GM21526 (cell line): Measurements from ENCODE around the gene RRM2.
"Not testable (repeated sequence)": the region's sequence is repeated elsewhere in the genome, so short reads cannot be mapped to it uniquely, and the experiment has no call there.

ENCODE experiments used
- ATAC-seq: cut with Tn5 transposase; IDR thresholded peaks from one replicate; pipeline ENCODE4 v1.9.1; 2021; ENCODE audit warnings: moderate library complexity; ENCODE audit not compliant: unreplicated experiment, low FRiP score

Gene RRM2

GRCh38 chr2:10128420-10128819 is 5.9 kb downstream of the RRM2 start:
- ATAC-seq: no peak

DNA sequence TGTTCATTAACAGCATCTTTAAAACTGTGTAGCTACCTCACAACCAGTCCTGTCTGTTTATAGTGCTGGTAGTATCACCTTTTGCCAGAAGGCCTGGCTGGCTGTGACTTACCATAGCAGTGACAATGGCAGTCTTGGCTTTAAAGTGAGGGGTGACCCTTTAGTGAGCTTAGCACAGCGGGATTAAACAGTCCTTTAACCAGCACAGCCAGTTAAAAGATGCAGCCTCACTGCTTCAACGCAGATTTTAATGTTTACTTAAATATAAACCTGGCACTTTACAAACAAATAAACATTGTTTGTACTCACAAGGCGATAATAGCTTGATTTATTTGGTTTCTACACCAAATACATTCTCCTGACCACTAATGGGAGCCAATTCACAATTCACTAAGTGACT is 7.0 kb downstream of the RRM2 start:
- no peak for ATAC-seq

GRCh38 chr2:10132043-10132575 is 9.6 kb downstream of the RRM2 start:
- ATAC-seq: no peak

- no peak for ATAC-seq
Observed at GRCh38 chr2:10132596-10132995, 10.1 kb downstream of the RRM2 start.

GRCh38 chr2:10132996-10133647 is 10.6 kb downstream of the RRM2 start:
- no peak for ATAC-seq

DNA sequence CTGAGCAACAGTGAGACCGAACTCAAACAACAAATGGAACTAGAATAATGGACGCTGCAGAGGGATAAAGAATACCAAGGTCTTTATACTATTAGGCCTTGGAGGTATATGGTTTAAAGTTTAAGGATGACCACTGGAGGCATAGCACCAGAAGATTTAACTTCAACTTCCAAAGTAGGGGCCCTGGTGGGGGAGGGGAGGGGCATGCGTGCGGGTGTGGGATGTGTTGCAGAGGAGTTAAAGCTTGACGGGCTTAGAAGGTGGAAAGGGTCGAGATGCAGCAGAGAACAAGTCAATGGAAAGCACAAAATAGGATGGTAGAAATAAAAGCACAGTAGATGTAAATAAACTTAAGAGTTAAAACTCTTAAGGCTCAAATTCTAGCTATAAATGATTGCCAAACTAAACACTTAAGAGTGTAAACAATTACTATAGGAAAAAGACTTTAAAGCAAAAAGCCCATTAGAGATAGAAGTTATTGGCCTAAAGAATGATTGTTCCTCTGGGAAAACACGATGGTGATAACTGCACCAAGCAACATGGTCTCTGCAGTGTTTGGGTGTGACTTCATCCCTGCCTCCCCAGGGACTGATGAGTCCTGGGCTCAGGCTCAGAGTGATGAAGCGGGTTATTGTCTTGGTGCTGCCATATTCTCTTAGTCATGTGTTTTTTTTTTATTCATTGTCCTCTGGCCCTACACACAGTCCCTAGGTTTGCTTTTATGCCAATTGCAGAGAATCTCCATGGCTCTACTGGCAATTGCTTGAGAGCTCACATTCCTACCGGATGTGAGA is 13.0 kb downstream of the RRM2 start:
- no peak for ATAC-seq

DNA sequence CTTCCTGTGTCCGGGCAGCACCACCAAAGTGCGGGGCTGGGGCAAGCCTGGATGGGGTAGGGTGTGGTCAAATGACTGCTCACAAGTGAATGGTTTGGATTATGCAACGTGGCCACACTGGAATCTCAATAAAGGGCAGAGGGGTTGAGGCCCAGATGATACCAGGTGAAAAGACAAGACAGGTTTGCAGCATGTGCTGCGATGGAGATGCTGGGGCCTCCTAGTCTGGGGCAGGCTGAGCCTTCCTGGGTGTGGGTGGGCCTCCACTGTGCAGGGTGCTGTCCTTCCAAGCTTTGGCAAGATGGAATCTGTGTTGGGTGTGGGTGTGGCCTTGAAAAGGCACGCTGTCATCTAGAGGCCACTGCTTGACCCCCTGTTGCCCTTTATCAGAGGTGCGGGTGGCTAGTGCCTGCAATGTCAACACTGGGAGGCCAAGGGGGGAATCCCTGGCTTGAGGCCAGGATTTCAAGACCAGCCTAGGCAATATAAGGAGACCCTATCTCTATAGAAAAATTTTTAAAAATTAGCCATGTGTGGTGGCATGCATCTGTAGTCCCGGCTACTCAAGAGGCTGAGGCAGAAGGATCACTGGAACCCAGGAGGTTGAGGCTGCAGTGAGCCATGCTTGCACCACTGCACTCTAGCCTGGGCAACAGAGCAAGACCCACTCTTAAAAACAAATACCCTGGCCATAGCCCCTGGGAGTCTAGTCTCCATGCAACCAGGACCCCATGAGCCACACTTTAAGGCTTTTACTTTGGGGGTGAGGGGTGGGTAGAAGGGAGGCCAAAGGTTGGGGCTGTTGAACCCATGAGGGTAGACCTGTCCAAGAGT is 13.8 kb downstream of the RRM2 start:
- no peak for ATAC-seq

GRCh38 chr2:10137053-10137843 is 14.7 kb downstream of the RRM2 start:
- ATAC-seq: no peak

- no peak for ATAC-seq
Observed at GRCh38 chr2:10139536-10139935, 17.0 kb downstream of the RRM2 start.

GRCh38 chr2:10140841-10141610 is 18.5 kb downstream of the RRM2 start:
- ATAC-seq: no peak

DNA sequence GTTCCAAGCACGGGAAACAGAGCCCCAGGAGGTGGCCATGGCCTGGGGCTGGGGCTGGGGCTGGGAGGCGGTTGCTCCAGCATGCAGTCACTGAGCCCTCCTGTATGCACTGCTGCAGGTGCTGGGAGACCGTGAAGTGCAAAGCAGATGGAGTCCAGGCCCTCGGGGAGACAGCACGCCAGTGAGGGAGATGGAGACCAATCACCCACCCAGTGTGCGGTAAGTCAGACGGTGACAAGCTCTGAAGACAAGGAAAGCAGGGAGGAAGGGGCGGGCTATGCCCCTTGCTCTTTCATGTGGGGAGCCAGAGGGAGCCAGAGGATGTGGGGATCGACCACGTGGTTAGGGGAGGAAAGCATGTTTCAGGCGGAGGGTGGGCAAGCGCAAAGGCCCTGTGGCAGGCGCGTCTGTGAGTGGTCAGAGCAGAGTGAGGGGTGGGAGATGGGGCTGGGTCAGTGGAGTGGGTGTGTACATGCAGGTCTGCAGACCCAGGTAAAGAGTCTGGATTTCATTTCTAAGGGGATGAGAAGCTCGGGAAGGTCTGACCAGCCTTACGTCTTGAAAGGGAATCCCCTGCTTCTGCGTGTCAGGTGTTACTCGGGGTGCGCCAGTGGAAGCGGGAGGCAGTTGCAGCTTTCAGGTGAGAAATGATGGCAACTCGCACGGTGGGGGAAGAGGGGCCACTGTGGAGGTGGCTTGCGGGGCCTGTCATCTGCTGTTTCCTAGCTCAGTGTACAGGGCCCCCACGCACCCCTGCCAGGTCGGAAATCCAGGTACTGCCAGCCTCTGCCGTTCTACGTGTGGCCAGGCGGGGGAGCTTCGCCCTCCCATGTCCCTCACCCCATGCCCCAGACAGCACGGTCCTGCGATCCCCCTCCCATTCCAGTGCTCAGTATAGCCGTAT is 19.4 kb downstream of the RRM2 start:
- no peak for ATAC-seq

- ATAC-seq: no peak
Observed at GRCh38 chr2:10142640-10142965, 20.1 kb downstream of the RRM2 start.

DNA sequence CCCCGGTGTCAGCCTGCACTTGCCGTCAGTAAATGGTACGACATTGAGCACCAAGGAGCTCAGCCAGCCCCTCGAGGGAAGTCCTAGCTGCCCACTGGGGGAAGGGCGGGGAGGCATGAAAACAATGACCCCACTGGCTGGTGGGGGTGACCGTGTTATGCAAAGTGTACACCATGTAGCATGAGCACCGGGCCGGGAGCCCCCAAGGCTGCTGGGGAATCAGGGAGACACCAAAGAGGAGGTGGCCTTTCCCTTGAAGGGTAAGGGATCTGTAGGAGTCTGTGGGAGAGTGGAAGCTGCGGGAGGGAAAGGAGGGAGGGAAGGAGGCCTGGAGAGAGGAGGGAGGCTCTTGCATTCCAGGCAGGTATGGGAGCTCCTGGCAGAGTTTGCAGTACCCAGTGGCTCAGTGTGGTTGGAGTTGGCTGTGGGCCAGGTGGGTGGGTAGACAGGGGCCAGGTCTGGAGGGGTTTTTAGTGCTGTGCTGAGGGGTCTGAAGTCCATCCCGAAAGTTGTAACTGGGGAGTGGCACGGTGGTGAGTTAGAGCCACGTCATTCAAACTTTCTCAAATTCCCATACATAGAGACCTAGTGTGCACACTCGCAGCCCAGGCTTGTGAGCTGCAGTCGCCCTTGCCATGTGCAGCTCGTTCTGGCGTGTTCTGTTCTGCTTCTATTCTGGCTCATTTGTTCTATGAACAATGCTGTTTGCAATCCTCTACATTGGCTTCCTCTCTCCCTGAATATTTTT is 22.4 kb downstream of the RRM2 start:
- no peak for ATAC-seq

DNA sequence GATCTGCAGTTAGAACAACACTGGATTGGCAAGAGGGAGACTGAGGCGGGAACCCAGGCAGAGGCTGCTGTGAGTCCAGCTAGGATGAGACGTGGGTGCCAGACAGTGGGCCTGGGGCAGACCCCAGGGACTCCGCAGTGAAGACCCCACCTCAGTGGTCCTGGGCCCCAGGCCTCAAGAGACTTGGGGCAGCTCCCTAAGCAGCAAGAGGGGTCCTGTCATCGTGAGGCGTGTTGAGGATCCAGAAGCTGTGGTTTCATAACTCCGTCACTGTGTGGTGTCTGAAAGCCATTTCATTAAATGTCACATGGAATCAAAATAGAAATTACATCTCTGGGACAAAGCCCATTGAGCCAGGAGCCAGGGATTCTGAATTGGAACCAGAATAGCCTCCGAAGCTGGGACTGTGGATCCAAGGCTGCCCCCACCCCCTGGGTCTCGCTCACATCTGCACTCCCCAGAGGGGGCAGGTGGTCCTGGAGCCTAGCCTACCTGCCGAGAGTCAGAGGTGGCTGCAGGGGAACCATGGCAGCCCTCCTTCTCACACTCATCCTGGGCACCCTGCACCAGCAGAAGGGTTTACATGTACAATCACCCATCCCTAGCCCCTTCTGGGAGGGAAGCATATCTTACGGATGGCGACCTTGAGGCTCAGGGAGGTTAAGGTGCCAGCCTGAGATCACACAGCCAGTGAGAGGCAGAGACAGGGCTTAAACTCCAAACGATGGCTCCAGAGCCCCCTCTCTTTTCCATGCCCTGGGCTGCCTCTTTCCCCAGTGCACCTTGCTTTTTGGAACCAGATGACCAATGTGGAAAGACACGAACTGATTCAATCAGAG is 23.2 kb downstream of the RRM2 start:
- no peak for ATAC-seq

DNA sequence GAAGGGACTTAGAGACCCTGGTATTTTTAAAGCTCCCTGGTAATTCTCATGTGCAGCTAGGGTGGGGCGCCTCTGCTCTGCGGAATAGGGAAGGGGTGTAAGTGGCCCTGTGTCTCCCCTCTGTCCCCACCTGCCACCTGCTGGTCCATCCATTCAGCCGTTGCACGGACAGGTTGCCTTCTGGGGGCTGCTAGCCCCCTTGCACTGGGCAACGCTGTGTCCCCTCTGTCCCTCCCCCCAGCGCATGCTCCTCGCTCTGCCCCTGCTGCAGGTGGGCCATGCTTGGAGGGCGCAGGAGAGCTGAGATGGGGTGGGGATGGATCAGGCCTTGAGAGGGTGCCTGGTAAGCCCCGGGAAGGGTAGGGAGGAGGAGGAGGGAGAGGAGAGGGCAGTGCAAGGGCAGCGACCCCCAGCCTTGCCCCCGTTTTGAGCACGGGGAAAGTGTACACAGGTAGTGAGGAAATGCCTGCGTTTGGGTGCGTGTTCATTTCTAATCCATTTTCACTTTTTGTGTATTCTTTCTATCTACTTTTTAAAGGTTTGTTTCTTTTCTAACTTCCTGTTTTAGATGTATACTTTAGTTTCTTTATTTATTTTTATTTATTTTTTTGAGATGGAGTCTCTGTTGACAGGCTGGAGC is 23.9 kb downstream of the RRM2 start:
- no peak for ATAC-seq

GRCh38 chr2:10147050-10147660 is 24.6 kb downstream of the RRM2 start:
- ATAC-seq: not testable (repeated sequence)
